HG03571 (cell line): ENCODE measurements around the gene MYOCOS.

Source experiments
- ATAC-seq: cut with Tn5 transposase; IDR thresholded peaks from one replicate; pipeline ENCODE4 v1.9.1; 2021; ENCODE audit not compliant: unreplicated experiment

Gene MYOCOS

GRCh38 chr1:171623651-171624331, 1.7 kb downstream of the MYOCOS start:
- ATAC-seq = no peak

- no peak for ATAC-seq
These were observed 3.2 kb downstream of the MYOCOS start for GRCh38 chr1:171625225-171625624.

- ATAC-seq = no peak
These were observed 5.0 kb downstream of the MYOCOS start for GRCh38 chr1:171627020-171627419.

DNA sequence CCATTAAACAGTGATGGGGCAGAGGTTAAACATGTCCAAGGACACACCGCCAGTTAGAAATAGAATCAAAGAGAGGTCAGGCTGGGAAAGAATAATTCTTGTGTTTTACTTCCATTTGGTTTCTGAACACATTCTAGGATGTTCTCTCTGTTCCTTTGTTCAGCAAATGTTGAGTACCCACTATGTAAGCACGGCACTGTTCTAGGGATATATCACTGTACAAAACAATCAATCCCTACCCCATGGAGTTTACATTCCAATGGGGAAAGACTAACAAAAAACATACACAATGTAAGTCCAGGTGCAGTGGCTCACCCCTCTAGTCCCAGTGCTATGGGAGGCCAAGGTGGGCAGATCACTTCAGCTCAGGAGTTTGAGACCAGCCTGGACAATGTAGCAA, 6.2 kb downstream of the MYOCOS start:
- ATAC-seq = no peak

DNA sequence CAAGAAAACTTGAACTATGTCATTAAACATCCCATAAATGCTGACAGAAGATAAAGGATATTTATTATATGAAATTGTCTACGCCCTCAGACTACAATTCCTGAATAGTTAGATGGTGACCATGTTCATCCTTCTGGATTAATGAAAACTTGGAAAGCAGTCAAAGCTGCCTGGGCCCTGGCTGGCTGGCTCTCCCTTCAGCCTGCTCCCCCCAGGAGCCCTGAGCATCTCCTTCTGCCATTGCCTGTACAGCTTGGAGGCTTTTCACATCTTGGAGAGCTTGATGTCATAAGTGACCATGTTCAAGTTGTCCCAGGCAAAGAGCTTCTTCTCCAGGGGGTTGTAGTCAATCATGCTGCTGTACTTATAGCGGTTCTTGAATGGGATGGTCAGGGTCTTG, 13.6 kb downstream of the MYOCOS start:
- no peak for ATAC-seq

DNA sequence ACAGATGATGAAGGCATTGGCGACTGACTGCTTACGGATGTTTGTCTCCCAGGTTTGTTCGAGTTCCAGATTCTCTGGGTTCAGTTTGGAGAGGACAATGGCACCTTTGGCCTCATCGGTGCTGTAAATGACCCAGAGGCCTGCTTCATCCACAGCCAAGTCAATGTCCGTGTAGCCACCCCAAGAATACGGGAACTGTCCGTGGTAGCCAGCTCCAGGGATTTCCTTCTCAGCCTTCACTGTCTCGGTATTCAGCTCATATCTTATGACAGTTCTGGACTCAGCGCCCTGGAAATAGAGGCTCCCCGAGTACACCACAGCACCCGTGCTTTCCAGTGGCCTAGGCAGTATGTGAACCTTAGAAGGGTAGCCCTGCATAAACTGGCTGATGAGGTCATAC, 14.1 kb downstream of the MYOCOS start:
- no peak for ATAC-seq

DNA sequence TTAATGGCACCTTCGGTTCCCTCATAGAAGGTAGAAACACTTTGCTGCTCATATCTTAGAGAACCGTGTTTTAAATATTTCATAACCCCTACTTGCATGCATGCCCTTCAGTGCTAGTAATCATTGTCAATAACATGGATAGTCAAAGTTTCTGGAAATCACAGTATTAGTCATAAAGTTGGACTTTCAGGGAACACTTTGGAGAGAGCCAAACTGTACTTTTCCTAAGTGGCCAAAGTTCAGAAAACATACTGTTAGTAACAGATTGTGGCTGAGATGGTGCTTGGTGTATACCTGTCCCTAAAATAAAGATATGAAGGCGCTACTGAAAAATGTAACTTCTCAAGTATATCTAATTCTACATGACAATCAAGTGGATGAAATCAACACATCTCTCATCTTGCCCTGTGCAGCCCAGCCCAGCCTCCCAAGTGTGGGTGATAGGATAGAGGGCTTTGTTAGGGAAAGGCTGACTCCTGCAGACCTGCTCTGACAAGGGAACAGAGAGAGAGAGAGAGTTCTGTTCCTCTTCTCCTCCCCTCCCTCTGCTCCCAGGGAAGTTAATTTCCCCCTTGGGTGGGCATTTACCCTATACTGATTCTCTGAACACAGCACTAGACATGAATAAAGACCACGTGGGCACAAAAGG, 16.0 kb downstream of the MYOCOS start:
- ATAC-seq = no peak

DNA sequence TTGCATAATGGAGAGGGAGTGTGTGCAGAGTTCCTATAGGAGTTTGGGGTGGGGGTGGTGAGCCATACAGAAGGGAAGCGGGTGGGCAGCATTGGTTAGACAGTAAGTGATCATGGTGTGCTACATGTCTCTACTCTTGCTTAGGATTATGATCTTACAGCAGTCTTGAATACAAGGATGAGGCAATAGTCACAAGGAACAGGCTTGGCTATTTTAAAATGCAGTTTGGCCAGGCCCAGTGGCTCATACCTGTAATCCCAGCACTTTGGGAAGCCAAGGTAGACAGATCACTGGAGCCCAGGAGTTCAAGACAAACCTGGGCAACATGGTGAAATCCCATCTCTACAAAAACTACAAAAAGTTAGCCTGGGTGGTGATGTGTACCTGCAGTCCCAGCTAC, 18.2 kb downstream of the MYOCOS start:
- no peak for ATAC-seq

DNA sequence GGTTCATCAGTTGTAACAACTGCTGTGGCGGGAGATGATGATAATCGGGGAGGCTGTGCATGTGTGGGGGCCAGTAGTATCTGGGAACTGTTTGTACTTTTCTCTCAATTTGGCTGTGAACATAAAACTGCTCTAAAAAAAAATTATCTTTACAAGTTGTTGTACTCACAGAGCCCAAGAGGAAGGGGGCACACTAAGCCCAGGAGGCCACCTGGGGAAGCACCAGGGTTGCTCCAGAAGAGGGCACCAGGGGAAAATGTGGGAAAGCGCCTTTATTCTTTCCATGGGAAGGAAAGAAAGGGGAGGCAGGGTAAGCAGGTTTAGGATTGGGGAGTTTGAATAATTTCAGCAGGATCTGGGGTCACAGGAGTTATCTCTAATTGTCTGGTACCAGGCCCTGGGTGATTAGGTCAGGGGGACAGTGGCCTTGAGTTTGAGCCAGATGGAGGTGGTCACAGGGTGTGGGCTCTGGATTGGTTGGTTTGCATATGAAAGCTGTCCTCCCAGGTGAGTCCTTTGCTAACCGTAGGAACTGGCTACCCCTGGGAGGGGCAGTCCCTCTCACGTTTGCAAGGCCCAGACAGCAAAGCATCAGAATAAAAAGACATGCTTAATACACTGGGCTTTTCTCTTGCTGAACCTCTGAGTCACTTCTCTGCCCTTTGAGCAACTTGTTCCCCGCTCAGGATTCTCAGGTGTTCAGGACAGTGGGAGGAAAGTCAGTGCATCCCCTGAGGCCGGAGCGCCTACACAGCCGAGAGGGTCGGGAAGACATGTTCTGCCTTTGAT, 19.2 kb downstream of the MYOCOS start:
- no peak for ATAC-seq

GRCh38 chr1:171642197-171642596, 20.2 kb downstream of the MYOCOS start:
- no peak for ATAC-seq

- no peak for ATAC-seq
These were observed 21.1 kb downstream of the MYOCOS start for GRCh38 chr1:171643156-171643555.

- no peak for ATAC-seq
These were observed 22.9 kb downstream of the MYOCOS start for GRCh38 chr1:171644805-171645483.

DNA sequence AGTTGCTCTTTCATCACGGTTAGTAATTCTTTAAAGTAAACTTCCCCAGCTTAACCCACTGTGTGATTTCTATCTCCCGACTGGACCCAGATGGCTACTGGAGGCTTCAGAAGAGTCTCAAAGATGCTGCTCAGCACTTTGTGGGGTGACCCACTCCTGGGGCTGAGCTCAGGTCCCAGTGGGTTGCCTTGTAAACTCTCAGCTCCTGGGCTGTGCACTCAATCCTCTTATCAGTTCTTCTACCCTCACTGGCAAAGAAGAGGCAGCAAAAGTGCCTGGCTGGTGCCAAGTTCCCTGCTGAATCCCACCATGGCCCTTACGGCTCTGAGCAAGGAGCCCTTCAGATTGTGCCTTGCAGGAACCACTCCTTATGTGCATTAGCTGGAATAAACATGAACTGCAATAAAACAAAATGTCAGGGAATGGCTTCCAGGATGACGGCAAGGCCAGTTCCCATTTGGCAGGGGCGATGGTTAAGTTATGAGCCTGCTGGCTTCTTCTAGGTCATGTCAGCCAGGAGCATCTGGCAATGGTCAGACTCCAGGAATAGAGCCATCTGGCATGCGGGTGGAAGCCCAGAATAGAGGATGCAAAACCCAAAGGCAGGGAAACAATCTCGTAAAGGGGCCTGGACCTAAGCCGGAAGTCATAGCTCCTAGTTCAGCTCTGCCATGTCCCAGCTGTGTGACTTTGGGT, 23.7 kb downstream of the MYOCOS start:
- ATAC-seq = no peak

GRCh38 chr1:171646249-171646560, 24.2 kb downstream of the MYOCOS start:
- ATAC-seq = no peak

DNA sequence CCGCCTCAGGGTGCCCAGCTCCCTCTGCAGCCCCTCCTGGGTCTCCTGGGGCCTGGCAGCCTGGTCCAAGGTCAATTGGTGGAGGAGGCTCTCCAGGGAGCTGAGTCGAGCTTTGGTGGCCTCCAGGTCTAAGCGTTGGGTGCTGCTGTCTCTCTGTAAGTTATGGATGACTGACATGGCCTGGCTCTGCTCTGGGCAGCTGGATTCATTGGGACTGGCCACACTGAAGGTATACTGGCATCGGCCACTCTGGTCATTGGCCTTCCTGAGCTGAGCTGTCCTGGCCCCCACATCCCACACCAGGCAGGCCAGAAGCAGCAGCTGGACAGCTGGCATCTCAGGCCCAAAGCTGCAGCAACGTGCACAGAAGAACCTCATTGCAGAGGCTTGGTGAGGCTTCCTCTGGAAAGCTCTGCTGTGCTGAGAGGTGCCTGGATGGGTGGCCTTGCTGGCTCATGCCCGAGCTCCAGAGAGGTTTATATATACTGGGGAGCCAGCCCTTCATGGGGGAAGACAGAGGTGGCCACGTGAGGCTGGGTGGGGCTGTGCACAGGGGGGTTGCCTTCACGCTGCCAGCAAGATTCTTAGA, 30.3 kb downstream of the MYOCOS start, which contains the start of gene MYOC:
Gene MYOC (minus strand): TSS at position 455 of the 589 bp plus-strand sequence. CDS start 77 bp downstream, at position 378.
- ATAC-seq = no peak

- ATAC-seq = no peak
These were observed 31.8 kb downstream of the MYOCOS start for GRCh38 chr1:171653796-171654195.

GRCh38 chr1:171654201-171654941, 32.3 kb downstream of the MYOCOS start:
- no peak for ATAC-seq

DNA sequence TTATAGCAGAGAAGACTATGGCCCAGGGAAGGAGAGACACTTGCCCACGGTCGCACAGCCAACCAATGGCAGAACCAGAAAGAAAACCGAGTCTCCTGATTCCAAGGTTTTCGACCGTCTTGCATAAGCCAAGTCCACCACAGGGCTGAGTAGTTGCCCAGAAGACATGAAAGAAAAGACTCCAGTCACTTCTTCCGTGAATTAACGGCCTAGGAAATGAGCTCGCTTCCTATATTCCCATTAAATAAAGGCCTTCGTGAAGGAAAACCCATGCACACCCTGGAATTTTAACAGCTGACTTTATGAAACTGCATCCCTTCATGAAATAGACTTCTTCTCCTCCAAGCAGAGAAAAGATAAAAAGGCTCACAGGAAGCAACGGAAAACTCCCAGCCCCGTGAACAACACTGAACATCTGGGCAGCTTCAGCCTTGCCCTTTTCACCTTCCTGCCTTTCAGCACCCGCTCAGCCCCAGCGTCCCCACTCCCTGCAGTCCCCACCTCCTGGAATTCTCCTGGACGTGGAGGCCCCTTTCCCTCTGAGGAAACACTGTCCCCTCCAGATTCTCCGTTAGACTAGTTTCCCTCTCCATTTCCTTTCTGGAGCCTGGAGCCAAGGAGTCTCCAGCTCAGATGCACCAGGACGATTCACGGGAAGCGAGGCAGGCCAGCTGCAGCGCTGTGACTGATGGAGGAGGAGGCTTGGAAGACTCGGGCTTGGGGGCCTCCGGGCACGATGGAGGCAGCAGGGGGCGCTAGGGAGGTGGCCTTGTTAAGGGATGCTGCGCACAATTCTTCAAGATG, 33.1 kb downstream of the MYOCOS start:
- no peak for ATAC-seq

GRCh38 chr1:171655746-171656116, 33.7 kb downstream of the MYOCOS start:
- ATAC-seq = no peak
